RKO (cell line): Measurements from ENCODE around the gene SLC49A4.
A peak's percentile ranks its signal among the peaks of the same experiment; 100 is the strongest.

Experiments
- DNase-seq: peaks from one replicate; pipeline ENCODE4 v3.0.0-alpha.2; 2016; ENCODE audit warnings: low spot score

The SLC49A4 gene

DNA sequence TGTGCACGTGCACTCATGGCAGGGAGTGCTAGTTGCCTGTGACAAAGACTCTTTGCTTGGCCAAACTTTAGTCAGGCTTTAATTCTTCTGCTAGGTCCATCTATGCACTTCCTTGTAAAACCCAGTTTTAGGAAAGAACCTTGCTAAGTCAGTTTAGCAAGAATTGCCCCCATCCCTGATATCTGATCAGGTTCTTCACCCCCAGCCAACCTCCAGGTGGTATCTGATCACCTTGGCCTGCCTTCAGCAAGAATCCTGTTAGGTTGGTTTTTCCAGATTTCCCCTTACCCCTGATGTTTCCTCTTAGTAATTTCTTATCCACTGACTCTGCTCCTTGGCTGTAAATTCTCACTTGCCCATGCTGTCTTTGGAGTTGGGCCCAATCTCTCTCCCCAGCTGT, 9.6 kb upstream of the SLC49A4 start:
- no peak for DNase-seq

DNA sequence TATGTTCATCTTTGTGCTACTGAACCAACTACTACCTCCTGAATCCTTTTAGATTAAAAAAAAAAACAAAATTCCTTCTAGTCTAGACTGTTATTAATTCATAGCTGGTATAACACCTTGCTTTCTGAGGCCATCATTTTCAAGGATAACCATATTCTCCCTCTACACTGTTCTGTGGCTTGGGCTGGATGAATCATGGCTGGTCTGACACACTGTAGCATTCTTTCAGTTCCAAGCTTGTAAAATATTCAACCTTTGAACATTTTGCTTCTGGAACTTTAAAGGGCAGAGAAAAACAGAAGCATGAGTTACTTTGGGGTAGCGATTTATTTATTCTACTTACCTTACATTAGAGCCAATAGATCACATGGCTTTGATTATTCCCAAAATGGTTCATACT, 8.8 kb upstream of the SLC49A4 start:
- peak; percentile 33 for DNase-seq

DNA sequence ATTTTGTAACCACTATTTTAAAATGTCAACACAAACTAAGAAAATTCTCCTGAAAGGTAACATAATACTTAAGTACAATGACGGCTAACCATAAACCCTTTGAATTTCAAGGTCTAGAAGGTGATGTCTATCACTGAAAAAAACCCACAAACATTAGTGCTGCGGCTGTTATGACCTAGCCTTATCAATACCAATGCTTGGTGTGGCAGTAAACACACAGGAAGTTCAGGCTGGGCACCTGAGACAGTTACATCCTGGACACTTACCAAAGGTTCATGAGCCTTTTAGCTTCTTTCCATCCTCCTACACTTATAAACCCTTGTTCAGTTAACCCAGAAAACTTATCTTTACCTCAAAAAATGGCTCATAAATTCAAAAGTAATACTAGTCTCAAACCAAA, 7.0 kb upstream of the SLC49A4 start:
- DNase-seq: no peak

DNA sequence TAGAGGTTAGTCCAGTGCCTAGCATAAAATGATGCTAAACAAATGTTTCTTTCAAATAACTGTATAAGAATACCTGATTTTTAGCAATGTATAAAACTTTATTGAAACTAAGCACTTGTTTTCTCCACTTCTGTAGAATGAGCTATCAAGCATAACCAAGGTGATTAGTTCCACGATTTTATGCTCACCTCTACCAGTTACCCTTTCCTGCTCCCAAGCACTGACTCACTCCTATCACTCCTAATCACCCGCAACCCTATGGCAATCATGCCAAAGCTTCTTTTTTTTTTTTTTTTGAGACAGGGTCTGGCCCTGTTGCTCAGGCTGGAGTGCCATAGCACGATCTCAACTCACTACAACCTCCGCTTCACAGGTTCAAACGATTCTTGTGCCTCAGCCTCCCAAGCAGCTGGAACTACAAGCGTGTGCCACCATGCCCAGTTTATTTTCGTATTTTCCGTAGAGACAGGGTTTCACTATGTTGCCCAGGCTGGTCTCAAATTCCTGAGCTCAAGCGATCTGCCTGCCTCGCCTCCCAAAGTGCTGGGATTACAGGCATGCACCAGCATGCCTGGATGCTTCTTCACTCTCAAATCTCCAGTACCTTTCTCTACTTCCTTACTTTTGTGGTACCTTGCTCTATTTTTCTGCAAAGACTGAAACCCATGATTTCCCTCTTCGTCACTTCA, 5.1 kb upstream of the SLC49A4 start:
- DNase-seq: no peak

DNA sequence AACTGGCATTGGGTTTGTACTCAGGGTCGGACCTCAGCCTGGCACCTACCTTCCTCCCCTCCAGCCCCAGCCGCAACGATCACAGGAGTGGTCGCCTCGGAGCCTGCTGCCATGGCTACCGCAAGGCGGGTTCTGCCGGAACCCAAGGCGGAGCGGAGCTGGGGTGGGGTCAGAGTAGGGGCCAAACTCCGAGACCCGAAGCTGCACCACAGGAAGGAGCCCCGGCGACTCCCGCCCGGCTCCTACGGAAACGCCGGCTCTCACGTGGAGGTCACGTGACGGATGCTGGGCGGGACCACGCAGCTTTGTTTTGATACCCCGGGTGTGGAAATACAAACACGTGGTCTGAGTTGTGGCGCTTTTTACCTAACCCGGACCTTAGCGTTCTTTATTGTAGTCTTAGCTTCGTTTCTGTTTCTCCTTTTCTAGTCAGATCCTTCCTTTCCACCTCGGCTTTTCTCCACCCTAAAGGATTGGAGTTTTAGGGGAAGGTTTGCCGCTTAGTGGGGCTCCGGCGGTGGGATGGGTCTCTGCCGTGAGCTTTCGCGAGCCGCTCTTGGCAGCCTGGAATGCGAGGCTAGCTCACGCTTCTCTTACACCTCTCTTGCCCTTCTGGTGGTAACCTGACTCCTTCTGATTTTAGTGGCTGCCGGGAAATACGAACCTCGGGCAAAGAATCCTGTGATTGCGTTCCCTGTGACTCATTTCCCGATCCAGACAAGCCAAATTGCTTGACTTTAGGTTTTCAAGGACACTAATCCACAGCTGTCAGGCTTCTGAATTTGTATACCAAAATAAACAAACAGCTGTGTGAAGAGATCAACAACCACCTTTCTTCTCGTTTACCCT, 1.1 kb upstream of the SLC49A4 start, which contains the start of gene HSPBAP1:
HSPBAP1 (minus strand) TSS at position 264 of the 849 bp plus-strand sequence; CDS start at position 113, 151 bp downstream.
- peak; percentile 98 for DNase-seq

DNA sequence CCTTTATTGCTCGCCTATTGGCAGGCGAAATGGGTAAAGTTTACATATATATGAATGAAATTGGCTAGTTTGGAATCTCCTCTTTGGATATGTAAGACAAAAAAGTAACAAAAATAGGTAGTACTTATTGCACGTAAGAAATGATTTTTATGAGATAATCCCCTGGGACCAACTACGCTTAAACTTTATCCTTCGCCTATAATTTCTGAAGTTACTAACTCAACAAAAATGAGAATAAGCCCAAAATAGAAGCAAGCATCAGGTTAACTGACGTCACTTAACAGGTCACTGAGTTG, 438 bp upstream of the SLC49A4 start:
- peak; percentile 92 for DNase-seq

DNA sequence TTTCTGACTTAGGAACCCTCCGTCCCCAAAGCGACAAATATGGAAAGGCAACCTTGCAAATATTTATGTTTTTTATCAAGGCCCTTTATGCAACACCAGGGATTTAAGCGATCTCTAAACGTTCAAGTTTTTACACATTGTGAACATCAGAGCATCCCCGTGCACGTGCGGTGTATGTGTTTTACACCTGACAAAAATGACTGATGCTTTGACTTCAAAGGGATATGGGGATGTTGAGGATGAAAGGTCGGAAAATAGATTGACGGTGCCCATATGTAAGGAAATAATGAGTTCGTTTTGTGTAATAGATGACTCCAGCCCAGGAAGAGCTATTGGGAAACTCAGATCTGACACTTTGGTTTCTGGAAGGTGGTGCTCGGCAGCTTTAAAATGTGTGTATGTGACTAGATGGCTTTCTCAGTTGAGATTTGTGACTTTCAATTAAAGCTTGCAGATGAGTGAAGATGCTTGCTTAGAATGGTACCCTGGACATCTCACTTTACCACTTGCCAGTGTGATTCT, 866 bp downstream of the SLC49A4 start:
- peak; percentile 47 for DNase-seq

DNA sequence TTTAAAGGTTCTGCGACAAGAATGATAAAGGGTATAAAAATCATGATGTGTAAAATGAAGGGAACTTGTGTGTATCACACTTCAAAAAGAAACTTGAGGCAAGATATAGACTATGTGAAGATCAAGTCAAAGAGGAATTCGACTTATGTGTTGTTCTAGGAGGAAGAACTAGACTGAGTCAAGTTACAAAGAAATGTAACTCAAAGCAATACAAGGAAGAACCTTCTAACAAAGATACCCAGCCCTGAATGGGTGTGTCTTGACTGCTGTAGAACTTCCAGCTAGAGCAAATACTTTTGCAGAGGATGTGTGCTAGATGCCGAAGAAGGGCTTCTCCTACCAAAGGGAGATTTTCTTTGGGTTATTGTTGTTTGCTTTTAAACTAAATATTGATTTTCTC, 2.4 kb downstream of the SLC49A4 start:
- DNase-seq: no peak

DNA sequence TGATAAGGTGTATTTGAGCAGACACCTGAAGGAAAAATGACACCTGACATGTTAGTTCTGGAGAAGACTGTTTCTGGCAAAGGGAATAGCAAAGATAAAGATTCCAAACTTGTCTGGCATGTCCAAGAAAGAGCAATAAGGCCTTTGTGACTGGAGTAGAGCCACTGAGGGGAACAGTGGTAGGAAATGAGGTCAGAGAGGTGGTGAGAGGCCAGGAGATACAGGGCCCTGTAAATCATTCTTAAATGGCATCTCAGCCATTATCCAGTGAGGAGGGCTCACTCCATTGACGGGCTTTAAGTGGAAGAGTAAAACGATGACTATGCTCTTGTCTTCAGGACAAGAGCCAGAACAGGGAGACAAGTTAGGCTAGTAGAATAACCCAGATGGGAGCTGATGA, 4.5 kb downstream of the SLC49A4 start:
- no peak for DNase-seq

DNA sequence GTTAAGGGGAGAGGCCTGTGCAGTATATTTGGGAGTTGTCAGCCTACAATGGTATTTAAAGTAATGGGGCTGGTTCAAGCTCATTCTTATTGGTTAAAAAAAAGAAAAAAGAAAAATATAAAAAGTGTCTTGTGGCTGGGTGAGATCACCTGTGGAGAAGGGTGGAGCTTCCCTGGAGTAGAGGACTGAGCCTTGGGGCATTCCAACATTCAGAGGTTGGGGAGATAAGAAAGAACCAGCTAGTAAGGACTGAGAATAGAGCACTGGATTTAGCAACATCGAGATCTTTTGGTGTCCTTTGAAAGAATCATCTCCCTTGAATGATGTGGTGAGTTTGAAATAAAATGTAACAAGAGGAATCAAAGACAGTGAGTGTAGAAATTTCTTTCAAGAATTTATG, 5.2 kb downstream of the SLC49A4 start:
- no peak for DNase-seq

DNA sequence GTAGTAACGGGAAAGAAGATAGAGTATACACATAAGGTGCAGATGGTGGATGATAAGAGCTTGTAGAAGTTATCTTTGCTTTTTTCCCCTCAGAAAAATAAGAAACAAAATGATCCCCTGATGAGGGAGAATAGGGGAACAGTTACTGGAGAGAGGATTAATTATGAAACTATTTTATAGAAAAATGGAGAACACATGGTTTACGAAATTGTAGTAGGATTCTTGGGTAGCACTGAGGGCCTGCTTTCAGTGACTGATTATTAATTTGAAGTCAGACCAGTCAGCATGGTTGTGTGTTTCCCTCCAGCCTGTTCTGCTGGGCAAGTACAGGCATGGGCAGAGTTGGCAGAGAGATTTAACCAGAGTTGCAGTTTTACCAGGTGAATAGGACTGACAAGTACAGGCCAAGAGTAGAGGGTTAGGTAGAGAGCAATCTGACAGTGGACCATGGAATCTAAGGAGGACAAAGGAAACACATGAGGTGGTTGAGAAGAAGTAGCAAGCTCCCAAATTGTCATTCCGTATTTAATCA, 5.9 kb downstream of the SLC49A4 start:
- DNase-seq: no peak

DNA sequence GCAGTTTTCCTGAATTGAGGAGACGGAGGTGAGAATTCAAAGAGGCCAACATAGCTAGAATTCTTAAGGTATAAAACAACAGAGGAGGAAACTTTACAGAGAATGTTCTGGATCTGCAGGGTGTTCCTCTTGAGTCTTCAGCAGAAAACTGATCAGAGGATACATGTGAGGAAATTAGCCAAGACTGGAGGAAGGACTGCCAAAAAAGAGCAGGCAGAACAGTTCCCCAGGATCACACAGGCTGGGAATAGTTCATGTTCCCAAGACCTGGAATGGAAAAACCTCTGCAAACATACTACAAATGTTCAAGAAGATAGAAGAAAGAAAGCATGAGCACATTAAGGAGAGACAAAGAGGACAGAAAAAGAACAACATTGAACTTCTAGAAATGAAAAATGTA, 7.5 kb downstream of the SLC49A4 start:
- DNase-seq: no peak

DNA sequence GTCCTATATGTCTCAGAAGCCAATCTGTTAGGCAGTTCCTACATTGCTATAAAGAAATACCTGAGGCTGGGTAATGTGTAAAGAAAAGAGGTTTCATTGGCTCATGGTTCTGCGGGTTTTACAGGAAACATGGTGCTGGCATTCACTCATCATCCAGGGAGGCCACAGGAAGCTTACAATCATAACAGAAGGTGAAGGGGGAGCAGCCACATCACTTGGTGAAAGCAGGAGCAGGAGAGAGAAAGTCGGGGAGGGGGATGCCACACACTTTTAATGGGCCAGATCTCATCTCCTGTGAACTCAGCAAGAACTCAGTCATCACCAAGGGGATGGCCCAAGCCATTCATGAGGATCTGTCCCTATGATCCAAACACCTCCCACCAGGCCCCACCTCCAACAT, 9.1 kb downstream of the SLC49A4 start:
- DNase-seq: no peak

DNA sequence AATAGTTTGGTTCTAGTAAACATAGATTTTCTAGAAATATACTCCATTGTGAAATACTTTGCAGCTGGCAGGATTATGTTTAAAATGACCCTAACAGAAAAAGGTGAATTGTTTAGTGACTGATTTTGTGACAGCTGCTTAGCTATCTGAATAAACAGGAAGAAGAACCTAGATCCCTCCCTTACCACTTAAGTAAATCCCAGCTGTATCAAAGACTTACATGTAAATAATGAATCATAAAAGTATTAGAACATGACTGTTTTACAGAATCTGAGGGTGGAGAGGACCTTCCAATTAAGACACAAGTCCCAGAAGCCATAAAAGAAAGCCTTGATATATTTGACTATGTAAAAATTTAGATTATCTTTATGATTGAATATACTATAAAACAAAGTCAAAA, 15.9 kb downstream of the SLC49A4 start:
- no peak for DNase-seq

DNA sequence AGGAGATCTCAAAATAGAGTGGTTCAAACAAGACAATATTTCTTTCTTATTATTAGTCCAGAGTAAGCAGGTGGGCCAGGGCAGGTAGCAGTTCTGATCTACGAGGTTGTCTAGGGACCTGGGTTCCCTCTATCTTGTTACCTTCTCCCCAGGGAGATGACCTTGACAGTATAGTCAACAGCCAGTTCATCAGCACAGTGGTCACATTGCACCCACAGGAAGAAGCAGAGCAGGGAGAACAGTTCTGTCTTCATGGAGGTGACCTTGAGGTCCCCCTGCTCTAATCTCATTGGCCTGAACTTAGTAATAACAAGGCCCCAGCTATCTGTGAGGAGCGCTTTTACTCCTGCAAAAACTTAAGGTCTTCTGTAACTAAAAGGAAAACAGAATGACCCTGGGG, 21.7 kb downstream of the SLC49A4 start:
- no peak for DNase-seq

DNA sequence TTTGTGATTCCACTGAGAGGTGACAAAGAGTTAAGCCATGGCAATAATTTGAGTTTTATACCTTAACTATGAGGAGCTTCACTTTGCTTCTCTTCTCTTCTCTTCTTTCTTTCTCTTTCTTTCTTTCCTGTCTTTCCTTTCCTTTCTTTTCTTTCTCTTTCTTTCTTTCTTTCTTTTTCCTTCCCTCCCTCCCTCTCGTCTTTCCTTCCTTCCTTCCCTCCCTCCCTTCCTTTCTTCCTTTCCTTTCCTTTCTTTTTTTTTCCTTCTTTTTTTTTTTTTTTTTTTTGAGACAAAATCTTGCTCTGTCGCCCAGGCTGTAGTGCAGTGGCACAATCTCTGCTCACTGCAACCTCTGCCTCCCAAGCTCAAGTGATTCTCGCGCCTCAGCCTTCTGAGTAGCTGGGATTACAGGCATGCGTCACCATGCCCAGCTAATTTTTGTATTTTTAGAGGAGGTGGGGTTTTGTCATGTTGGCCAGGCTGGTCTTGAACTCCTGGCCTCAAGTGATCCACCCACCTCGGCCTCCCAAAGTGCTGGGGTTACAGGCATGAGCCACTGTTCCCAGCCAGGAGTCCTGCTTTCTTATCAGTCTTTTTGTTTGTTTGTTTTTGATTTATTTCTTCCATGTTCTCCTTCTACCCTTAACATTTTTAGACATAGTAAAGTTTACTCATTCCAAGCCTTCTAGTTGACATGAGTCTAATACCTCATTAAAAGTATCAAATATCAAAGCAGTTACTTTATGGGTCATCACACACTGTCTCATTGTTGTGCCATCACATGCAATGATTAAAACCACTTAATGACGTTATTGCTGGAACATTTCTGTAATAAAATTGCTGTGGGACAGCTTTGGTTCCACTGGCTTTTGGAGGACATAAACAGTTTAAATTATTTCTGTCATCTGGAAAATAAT, 29.9 kb downstream of the SLC49A4 start:
- DNase-seq: peak; percentile 14

DNA sequence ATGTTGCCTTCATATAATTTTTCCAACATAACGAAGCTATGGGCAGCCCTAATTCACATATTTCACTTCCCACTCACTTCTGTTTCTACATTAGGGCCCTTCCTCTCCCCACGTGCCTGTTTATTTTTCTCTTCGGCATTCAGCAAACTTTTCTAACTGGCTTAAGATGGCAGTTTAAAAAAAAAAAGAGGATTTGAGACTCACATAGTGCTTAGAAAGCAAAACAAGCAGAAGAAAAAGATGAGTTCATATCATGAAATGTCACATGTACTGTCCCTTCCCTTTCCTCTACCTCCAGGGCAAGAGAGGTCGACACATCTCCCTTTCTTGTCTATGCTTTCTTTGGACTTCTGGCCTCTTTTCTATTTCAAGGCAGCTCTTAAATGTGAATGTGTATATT, 30.6 kb downstream of the SLC49A4 start:
- DNase-seq: no peak

DNA sequence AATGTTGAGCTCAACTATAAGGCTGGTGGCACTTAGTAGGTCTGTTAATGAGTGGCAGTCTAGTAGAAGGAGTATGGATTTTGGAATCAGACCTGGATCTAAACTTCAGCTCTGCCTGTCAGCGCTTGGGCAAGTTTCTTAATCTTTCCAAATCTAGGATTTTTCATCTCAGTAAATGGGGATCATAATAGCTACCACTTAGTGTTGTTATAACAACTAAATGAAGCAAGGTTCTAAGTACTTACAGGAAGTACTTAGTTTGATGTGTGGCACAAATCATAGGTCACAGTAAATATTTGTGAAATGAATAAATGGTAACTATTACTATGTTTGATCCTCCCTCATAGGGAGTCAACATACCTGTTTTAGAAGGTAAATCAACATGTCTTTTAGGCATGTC, 31.4 kb downstream of the SLC49A4 start:
- no peak for DNase-seq

DNA sequence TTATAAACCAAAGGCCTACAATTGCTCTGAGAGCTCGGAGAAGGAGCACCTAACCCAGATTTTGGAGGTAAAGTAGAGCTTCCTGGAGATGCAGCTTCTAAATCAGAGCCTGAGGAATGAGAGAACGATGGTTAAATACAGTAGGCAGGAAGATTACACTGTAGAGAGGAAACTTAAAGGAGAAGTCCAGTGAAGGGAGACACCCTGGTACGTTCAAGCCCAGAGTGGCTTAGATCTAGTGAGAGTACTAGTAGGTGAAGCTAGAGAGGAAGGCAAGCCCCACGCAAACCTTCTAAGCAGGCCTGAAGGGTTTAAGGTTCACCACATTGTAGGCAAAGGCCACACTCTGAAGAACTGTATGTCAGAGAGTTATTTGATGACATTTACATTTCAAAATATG, 33.4 kb downstream of the SLC49A4 start:
- DNase-seq: no peak

DNA sequence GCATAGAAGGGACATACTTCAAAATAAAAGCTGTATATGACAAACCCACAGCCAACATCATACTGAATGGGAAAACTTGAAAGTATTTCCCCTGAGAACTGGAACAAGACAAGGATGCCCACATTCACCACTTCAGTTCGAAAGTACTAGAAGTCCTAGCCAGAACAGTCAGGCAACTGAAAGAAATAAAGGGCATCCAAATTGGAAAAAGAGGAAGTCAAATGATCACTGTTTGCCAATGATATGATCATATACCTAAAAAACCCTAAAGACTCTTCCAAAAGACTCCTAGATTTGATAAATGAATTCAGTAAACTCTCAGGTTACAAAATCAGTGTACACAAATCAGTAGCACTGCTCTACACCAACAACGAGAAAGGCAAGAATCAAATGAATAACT, 40.7 kb downstream of the SLC49A4 start:
- no peak for DNase-seq

DNA sequence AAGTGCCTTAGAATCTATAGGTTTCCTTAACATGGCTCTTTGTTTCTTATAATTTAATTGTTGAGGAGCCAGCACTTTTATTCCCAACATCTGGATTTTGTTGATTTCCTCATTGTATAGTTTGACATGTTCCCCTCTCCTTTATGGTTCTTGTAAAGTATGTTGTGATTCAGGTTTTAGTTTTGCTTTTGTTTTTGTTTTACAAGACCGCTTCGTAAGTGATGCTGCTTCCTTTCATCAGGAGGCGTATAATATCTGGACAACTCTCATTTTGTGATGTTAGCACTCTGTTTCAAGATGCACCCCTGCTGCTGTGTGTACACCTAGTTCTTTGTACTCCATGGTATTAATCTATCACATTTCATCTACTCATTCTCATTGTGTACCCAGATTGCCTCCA, 48.7 kb downstream of the SLC49A4 start:
- no peak for DNase-seq

DNA sequence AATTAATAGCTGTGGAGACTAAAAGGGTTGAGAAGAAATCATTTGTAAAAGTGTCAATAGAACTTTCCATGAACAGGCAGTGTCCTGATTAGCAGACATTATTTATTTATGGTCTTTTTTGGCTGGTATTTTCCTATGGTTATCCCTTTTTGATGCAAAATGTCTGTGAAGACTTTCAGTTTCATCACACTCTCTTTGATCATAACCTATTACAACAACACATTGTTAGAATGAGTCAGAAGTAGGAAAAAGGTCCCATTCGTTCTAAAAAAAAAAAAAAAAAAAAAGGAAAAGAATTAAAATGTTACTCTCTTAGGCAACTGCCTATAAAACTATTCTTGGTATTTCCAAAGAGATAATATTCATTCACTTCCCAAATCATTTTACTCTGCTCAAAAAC, 62.1 kb downstream of the SLC49A4 start:
- no peak for DNase-seq
